ENCODE data around the gene FBXO21.
"Not testable (repeated sequence)": the region's sequence is repeated elsewhere in the genome, so short reads cannot be mapped to it uniquely, and the experiment has no call there.

FBXO21 gene

DNA sequence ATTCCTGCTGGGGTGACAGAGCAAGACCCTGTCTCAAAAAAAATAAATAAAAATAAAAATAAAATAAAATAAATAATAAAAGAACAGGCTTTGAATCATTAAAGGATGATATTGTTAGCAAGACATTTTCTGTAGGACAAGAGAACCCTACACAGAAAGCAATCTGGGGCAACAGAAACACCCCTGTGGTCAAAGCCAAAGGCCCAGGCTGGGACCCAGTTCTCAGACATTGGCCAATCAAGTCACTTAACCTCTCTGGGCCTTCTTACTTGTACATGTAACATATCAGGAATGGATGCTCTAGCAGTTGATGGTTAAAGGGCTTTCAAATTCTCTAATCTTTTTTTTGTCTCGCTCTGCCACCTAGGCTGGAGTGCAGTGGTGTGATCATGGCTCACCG is 55.5 kb downstream of the FBXO21 start:
- DNase-seq, result no peak

DNA sequence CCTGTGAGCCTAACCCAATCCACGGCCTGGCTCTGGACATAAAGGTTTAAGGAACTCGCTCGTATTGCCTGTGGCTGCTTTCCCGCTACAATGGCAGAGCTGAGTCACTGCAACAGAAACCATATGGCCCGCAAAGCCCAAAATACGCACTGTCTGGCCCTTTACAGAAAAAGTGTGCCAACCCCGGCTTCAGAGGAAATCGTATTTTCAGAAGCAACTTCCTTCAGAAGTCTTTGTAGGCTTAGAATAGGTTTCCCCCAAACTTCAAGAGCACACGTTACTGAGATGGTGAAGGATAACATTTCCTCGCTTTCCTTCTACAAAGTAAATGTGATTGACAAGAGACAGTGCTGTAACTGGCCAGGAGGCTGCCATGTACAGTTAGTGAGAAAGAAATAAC is 56.2 kb downstream of the FBXO21 start:
- peak; percentile 49 to 52 for DNase-seq

DNA sequence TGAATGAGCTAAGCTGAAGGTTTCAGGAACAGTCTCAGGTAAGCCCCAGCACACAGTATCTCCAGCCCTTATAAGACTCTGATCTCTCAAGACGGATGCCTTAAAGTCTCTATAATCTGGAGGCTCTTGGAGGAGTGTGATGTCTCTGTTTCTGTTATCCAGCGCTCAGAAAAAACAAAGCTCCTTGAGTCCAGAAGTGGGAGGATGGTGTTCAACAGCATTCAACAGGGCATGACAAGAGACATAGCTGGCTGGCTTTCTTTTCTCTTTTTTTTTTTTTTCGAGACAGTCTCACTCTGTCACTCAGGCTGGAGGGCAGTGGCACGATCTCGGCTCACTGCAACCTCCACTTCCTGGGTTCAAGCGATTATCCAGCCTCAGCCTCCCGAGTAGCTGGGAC is 59.5 kb downstream of the FBXO21 start:
- no peak for DNase-seq

DNA sequence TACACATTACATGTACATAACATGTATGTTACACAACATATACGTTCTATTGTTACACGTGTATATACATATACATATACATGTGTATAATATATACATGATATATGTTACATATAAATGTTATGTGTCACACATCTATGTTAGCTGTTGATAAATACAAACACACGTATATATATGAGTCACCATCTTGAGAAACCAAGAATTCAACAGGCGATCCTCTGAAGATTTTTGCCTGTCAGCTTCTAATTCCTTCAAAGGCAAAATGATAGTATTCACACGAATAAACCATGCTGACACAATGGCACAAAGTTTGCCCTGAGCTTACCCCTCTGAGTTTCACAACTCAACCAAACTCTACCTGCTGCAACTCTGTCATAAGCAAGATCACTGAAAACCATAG is 60.9 kb downstream of the FBXO21 start:
- DNase-seq, result no peak

DNA sequence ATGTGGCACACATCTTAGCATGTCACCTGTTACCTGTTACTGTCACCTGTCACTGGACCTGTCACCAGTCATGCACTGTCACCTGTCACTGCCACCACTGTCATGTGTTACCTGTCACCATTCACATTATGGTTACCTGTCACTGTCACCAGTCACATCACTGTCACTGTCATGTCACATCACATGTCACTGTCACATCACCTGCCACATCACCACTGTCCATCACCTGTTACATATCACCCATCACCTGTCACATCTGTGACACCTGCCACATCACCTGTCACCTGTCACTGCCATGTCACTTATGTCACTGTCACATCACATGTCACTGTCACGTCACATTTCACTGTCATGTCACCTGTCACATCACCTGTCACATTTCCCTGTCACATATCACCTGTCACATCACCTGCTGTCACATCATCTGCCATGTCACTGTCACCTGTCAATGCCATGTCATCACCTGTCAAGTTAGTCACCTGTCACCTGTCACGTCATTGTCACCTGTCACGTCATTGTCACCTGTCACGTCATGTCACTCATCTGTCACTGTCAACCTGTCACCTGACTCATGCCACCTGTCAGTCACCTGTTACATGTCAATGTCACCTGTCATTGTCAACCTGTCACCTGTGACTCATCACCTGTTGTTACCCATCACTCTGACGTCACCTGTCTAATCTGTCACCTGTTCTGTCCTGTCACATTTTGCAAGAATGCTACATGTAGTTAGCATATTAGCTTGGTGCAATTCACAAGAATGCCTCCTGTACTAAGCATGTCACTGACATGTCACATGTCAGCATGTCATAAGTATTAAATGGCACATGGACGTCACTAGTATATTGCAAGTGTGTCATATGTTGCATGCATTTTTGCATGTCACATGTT is 62.1 kb downstream of the FBXO21 start:
- DNase-seq, result no peak

DNA sequence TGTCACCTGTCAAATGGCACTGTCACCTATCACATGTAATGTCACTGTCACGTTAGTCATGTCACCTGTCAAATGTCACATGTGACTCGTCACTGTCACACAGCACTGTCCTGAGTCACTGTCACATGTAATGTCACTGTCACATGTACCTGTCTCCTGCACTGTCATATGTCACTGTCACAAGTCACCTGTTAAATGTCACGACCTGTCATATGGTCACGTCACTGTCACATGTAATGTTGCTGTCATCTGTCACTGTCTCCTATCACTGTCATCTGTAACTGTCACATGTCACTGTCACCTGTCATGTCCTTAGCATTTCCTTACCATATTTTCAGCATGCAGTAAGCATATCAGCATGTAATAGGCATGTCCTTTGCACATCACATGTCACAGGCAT is 63.9 kb downstream of the FBXO21 start:
- no peak for DNase-seq

DNA sequence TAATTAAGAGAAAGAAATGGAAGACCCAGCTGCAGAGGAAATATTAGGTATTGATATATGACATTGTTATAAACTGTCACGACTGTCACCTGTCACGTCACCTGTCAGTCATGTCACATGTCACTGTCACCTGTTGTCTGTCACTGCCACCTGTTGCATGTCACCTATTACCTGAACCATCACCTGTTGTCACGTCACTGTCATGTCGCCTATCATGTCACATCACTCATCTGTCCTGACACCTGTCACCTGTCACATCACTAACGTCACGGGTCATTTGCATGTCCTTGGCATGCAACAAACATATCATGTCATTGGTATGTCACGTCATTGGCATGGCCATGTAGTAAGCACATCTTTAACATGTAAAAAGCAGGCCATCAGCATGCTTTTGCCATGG is 64.5 kb downstream of the FBXO21 start:
- no peak for DNase-seq

DNA sequence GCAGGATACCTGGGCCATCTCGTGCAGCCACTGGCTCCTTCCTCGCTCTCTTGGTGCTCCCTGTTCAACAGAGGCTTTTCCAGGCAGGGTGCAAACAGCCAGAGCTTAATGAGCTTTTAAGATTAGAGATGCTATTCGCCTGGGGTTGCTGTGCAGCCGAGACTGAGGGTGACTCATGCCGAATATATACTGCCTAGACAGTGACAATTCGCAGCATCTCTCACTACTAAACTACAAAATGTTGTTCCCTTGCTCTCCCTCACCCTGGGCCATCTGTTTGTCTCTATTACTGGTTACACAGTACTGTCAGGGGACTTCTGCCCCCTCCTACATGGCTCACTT is 65.0 kb downstream of the FBXO21 start:
- no peak for DNase-seq

DNA sequence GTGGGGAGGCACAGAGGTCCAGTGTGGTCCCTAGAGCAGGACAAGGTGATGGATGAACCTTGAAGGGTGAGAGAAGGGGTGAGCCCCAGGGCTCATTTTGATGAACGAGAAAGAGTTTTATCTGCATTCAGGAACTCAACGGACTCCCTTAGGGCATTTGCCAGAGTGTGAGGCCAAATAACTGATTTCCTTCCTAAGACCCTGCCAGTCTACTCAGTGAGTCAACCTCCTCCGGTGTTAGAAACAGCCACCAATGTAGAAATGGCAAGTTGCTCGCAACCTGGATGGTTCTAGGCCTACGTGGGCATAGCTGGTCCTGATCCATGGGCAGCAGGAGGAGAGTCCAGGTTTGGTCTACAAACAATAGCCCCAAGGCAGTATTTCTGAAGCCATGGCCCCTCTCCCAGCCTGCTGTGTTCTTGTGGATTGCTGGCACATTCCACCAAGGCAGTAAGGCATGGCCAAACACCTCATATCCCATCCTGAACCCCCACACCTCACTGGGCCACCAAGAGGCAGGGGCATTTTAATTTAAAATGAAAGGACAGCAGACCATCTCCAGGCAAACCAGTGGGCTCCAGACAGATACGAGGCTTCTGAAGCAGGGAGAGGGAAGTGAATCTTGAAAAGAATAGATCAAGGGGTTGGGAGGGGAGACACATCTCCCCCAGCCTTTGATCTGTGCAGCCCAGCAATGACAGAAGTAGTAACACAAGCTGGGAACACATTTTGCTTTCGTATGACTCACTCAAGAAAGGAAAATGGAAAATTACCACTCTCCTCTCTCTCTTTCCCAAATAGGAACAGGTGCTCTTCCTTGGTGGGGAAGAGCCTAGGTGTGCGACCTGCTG is 65.6 kb downstream of the FBXO21 start:
- DNase-seq, result no peak

DNA sequence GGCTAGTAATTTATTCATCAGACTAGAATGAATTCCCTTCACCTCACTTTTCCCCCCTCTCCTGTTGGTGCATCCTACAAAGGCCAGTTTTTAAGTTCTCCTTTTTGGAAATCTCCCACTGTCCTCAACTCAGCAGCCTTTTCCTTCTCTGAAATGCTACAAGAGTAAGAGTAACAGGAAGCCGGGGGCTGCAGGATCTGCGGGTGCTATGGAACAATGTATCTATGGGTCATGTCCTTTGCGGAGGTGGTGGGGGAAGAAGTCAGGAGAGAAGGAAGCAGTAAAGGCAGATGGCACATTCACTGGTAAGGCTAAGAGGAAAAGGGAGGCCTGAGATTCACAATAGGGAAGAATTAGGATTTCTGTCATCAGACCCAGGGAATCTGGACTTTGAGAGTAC is 68.8 kb downstream of the FBXO21 start:
- no peak for DNase-seq

DNA sequence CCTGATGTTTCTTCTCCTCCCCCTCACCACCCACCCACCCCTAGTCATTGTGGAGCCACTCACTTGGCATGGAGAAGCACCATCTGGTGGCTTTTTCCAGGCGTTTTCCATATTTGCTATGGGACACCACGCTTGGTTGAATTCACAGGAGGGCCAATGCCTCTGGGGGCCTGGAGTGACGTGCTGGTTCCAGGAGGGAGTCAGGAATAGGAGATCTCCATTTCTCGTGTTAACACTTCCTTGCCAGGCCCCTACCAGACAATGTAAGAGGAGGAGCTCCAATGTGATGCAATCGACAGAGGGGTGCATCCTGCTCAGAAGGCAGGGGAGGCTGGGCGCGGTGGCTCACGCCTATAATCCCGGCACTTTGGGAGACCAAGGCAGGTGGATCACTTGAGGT is 69.5 kb downstream of the FBXO21 start:
- no peak for DNase-seq

DNA sequence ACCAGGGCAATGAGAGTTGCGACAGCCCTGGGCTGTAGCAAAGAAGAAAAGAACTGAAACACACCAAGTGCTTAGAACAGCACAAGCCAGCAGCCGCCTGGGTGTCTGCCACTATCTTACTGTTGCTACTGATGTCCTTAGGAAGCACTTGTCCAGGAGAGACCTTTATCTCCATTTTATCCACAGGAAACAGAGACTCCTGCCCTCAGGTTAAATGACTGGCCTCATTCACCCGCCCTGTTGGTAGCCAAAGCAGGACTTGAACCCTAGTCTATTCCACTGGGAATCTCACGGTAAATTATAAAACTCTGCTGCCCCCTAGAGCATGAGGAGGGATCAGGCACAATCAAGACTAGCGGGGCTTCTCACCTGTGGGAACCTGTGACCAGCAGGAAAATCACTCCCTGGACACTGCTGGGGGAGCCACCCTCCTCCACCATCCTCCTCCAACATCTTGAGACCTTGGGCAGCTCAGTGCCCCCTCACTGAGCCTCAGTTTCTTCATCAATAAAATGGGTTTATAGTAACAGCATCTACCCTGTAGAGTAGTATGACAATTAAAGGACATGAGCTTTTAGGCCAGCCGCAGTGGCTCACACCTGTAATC is 70.6 kb downstream of the FBXO21 start:
- DNase-seq, result peak in 1 of 2 donors; percentile 51

DNA sequence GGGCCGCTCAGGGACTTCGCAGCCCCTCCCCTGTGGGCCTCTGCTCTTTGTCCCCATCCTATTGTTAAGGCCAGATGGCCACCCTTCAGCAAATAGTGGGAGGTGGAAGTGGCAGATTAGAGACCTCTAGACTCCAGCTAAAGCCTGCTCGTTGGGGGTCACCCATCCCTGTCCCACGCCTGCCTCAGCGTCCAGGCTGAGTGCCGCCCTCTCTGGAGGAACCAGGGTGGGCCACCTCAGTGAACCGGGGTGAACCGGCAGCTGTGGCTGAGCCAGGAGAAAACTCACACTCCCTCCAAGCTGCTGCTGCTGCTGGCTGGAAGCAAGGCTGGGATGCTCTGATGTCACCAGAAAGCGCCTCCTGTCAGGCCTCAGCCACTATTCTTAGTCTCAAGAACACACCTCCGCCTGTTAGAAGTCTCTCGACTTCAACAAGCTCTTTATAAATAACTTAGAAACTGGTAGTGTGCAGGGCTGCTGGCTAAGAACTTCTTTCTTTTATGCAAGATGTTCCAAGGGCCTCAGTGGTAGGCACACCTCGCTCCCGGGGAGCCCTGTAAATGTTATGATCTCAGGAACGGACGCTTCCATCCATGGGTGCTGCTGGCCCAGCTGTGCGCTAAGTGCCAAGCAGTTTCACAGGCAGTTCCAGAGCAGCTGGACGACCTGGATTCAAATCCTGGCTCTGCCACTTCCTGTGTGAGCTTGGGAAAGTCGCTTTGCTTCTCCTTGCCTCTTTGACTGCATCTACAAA is 71.3 kb downstream of the FBXO21 start:
- no peak for DNase-seq

DNA sequence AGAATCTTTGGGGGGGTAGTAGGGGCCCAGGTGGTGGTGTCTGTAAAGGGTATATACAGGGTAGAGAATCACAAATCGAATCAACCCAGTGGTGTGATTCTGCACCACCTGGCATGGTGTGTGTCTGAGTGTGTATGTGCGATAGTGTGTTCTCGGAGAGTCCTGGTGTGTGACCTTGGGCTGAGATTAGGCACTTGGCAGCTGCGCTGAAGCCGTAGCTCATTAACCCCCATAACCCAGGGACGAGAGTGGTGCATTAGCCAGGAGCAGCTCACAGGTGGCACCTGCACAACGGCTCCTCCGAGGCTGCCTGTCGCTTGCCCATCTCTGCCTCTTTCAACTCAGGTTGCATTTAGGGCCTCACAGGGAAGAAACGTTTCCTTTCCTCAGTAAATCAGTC is 75.5 kb downstream of the FBXO21 start:
- no peak for DNase-seq

DNA sequence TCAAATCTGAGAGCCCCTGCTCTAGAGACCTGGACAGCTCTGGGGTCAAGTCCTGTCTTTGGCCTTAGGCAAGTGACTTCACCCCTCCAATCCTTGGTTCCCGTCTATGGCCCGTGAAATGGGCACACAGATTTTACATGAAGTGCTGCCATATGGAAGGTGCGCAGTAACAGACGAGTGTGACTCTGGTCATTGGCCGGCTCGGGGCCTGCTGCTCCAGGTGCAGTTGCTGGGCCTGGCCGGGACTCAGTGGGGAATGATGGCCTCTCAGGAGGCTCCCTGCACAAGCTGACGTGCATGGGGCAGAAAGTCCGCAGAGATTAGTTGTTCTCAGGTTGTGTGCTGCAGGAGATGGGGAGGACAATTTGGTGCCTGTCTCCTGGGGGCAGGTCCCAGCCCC is 77.0 kb downstream of the FBXO21 start:
- DNase-seq, result no peak

DNA sequence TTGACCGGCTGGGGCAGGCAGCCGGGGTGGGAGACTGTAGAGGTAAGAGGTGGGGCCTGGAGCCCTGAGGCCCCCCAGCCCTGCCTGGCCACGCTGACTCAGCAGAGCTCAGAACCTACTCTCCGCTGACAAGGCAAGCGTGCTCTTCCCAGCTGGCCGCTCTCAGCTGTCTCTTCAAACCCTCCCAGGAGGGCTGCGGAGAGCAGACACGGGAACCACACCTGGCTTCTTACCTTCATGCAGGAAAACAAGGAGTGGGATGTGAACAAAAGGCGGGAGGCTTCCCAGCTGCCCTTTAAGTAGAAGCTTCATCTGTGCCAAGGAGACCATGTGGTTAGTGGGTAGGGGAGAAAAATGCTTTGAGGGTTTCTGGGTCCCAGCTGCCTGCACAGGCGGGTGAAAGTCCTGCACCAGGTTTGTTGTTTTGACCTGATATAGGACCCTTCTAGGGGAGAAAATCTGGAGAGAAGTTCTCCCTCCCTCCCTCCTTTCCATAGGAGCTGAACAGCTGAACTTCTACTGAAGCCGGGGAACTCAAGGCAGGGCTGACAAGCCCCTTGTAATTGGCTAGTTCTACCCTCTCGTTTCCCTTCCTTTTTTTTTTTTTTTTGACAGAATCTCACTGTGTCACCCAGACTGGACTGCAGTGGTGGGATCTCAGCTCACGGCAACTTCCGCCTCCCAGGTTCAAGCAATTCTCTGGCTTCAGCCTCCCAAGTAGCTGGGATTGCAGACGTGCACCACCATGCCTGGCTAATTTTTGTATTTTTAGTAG is 78.3 kb downstream of the FBXO21 start:
- DNase-seq, result no peak

DNA sequence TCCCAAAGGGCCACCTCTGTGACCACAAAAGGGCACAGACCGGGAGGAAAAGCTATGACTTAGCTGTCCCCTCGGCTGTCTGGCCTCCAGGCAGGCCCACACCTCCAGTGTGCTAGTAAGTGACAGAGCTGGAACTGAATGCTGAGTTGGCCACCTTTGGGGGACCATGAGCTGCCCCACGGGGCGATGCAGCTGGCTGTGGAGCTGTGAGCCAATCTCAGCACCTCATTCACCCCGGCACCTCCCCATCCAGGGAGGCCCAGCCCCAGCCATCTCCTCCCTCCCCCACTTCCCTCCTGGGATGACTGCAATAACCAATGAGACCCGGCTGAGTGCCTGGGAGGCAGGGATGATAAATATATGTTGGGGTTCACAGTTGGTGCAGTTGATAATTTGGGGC is 78.9 kb downstream of the FBXO21 start:
- DNase-seq, result no peak

DNA sequence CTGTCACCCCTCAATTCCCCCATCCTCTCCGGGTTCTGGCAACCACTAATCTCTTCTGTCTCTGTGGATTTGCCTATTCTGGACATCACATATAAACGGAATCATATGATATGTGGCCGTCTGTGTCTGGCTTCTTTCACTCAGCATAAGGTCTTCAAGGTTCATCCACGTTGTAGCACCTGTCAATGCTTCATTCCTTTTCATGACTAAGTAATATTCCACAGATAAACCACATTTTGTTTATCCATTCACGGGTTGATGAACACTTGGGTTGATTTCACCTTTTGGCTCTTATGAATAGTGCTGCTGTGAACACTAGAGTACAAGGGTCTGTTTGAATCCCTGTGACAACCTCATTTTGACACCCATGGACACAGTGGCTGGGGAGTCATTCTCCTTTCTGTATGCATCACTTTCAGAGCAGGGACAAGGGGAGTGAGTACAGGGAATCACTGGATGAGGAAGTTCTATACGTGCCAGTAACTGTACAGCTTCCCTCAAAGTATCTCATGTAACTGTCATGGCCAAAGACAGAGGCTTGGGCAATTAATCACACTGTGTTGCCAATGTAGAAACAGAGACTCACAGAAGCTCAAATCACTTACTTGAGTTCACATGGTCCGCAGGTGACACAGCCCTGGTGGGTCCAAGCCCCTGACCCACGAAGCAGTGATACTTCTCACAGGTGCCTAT is 80.2 kb downstream of the FBXO21 start:
- no peak for DNase-seq

DNA sequence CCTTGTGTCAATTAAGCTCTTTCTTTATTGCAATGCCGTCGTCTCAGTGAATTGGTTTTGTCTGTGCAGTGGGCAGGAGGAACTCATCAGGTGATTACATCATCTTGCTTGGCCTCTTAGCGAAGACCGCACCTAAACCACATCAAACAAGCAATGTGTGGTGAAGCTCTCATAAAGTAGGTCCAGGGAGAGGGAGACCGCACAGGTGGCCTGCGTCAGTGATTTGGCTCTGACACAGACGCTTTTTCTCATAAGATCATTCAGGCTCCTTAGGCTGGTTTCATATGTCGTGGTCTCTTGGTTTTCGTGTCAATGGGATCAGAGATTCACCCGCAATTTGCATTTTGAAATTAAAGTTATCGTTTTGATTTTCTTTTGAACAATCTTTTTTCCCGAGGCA is 84.4 kb downstream of the FBXO21 start:
- DNase-seq, result peak; percentile 49 to 54

DNA sequence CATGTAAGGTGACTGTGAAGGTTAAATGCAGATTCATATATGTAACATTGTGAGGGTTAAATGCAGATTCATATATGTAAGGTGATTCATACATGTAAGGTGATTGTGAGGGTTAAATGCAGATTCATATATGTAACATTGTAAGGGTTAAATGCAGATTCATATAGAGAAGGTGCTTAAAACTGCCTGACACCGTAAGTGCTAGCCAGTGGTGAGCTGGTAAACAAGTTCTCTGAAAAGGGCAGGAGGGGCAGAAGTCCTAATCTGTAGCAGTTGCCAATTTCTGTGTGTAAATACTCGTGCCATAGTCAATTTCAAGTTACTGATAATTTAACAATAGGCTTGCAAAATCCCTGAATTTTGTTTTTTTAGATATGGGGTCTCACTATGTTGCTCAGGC is 86.3 kb downstream of the FBXO21 start:
- not testable (repeated sequence) for DNase-seq

DNA sequence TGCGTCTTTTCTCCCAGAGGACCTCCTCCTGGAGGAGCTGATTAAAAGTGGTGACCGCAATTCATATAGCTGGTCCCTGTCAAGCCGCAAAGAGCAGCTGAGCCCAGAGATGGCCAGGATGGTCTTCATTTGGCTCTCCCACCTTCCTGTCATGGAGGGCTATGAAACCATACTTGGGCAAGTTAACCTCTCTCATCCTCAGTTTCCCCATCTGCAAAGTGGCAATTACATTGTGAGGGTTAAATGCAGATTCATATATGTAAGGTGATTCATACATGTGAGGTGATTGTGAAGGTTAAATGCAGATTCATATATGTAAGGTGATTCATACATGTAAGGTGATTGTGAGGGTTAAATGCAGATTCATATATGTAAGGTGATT is 87.5 kb downstream of the FBXO21 start:
- DNase-seq, result no peak

All from CD4-positive, alpha-beta T cell treated with Interleukin-4 for 1 hour (primary cell).